ENCODE measurements around the gene TMEM218.
A peak's percentile ranks its signal among the peaks of the same experiment; 100 is the strongest.
"Not testable (repeated sequence)": the region's sequence is repeated elsewhere in the genome, so short reads cannot be mapped to it uniquely, and the experiment has no call there.

Gene TMEM218

GRCh38 chr11:125073616-125074483 is 37.6 kb downstream of the TMEM218 start:
- no peak for DNase-seq

- no peak for DNase-seq
Observed at GRCh38 chr11:125072961-125073590, 38.4 kb downstream of the TMEM218 start.

GRCh38 chr11:125072218-125072960 is 39.0 kb downstream of the TMEM218 start:
- DNase-seq = peak; percentile 82 to 88 (median 83)

GRCh38 chr11:125071846-125072217 is 39.6 kb downstream of the TMEM218 start:
- no peak for DNase-seq

GRCh38 chr11:125071435-125071834 is 40.0 kb downstream of the TMEM218 start:
- DNase-seq = peak; percentile 36 to 70 (median 58)

DNA sequence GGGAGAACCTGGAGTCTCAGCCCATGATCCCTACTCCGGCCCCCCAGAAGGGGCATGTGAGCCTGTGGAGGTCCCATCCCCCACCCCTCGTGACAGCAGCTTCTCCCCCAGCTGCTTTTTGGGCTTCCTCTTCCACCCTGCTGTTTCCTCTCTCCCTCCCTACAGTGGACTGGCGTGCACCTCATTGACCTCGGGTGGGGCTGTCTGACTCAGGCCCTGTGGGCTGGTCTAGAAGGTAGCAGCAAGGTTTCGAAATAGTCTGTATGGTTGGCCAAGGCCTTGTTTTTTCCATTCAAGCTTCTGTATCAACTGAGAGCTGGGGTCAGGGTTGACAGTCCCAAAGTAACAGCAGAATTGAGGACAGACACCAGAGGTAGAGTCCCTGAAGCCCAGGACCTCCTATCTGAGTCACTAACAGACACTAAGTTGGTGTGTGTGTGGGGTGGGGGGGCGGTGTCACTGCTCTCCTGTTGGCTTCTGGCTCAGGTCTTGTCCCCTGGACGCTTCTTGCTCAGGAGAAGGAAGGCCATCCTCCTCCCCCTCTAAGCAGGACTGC is 40.6 kb downstream of the TMEM218 start:
- peak; percentile 85 to 89 (median 86) for DNase-seq

DNA sequence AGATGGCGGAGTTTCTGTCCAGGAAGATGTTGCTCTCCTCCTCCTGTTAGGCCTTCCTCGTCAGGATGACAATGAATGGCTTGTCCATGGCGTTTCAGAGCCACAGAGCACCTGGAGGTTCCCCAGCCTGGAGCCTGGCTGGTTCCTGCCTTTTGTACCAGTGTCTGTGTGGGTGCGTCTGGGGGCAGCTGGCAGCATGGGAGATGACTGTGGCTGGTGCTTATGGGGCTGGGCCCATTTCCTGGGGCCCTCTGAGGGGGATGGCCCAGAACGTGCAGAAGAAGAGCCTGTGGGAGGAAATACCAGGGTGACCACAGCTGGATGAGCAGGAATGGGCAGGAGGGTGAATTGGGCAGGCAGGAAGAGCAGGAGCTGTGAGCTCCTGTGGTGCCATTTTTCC is 41.6 kb downstream of the TMEM218 start:
- peak; percentile 49 to 54 (median 50) for DNase-seq

GRCh38 chr11:125069008-125069407 is 42.4 kb downstream of the TMEM218 start:
- peak; percentile 36 to 49 (median 40) for DNase-seq

DNA sequence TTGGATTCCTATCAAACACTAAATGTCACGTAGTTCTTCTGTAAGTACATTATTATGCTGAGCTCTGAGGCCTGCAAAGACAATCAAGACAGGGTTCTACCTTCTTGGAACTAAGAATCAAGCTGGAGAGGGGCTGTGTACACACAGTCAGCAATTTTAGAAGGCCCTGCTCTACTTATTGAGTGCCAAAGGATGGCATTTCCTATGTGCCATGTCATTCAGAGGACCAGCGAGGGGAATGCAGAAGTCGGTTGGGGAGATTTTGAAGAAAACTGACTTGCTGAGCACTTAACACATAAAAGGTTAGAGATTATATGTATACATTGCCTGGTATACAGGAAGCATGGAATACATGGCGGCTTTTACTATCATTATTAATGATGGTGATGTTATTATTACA is 43.1 kb downstream of the TMEM218 start:
- peak; percentile 31 to 48 (median 38) for DNase-seq

GRCh38 chr11:125064070-125064469 is 47.4 kb downstream of the TMEM218 start:
- DNase-seq = no peak

DNA sequence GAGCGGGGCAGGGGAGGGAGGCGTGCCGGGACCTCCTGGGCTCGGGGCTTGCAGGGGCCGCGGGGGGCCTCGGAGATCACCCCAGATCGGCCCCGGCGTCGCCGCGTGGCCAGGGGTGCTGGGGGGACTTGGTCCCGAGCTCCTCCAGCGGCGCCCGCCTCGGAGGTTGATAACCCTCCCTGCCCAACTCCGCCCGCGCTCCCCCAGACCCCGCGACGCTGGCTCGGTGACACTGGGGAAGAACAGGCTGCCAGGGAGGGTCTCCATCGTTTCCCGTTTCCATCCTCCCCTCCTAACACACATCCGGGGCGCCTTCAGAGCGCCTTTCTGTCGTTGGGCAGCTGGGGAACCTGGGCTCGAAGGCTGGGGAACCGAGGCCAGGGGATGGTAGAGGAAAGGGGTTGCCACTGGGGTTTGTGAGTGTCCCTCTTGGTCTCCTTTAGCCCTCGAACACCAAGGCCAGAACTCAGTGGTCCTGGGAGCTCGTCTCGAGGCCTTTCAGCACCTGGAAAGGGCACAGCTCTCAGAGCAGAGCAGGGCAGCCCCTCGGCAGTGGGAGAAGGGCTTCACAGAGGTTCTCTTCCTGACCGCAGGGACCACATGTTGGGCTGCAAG is 47.9 kb downstream of the TMEM218 start:
- DNase-seq = peak in 2 of 3 donors; percentile 18 to 35

GRCh38 chr11:125062931-125063428 is 48.4 kb downstream of the TMEM218 start, which contains the start of gene SLC37A2:
SLC37A2 (plus strand) TSS chr11:125063305; CDS start chr11:125063368, 63 bp downstream.
- peak; percentile 88 to 91 (median 89) for DNase-seq

DNA sequence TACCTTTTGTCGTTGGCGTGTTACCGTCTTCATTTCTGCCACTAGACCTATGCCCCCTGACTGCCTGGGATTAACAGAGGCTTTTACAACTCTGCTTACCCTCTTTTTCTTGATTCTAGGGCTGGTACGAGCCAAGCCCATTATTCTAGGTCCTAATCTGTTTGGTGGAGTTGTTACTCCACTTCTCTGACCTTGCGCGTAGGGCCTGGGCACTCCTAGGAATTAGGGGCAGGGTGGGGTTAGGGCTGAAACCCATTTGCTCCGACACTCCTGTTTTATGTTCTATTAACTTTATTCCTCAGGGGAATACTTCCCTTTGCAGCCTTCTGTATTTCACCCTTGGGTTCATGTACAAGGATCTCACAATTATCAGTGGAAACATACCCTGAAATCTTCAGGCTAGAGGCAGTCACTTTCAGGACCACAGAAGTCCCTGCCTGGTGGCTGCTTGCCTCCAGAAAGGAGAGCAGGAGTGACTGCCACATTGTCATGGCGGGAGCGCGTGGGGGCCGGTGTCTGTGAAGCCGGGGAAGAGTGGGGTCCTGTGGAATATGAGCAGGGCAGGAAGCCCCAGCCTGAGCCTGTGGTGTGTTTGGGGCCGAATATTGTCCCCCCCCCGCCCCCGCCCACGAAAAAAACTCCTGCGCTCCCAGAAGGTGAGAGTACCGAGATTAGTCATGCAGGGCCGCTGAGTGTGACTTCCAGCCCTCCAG is 49.1 kb downstream of the TMEM218 start:
- DNase-seq = no peak

DNA sequence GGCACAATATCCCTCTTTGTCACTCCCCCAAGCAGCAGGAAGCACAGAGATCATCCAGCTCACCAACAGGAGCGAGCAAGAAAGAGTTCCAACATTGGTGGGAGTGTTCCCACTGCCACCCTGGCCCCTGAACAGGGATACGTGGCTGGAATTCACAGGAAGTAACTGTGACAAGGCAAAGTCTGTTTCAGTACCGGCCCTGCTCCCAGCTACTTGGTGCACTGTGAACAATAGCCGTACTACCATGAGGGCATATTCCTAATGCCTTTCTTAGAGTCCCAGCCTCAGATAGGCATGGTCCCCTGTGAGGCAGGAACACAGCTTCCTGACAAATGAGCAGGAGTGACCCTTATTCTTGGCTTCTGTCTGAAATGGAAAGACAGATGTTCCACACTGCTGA is 50.1 kb downstream of the TMEM218 start:
- DNase-seq = no peak

DNA sequence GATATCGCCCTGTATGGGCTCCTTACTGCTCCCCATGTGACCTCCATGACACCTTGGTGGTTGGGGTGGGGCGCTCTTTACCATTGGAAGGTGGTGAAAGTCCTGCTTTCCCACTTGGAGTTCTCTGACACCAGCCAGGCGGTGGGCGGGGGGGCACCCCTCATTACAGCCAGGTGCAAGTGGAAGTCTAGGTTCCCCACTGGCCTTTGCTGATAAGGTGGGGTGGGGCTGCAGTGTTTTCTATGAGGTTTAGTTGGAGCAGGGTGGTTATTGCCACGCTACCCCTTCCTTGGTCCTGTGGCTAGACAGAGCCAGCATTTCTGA is 53.8 kb downstream of the TMEM218 start:
- DNase-seq = no peak

- DNase-seq = no peak
Observed at GRCh38 chr11:125056931-125057692, 54.3 kb downstream of the TMEM218 start.

DNA sequence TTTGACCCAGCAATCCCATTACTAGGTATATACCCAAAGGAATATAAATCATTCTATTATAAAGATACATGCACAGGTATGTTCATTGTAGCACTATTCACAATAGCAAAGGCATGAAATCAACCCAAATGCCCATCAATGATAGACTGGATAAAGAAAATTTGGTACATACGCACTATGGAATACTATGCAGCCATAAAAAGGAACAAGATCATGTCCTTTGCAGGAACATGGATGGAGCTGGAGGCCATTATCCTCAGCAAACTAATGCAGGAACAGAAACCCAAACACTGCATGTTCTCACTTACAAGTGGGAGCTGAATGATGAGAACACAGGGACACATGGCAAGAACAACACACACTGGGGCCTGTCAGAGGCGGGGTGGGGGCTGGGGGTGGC is 55.3 kb downstream of the TMEM218 start:
- not testable (repeated sequence) for DNase-seq

DNA sequence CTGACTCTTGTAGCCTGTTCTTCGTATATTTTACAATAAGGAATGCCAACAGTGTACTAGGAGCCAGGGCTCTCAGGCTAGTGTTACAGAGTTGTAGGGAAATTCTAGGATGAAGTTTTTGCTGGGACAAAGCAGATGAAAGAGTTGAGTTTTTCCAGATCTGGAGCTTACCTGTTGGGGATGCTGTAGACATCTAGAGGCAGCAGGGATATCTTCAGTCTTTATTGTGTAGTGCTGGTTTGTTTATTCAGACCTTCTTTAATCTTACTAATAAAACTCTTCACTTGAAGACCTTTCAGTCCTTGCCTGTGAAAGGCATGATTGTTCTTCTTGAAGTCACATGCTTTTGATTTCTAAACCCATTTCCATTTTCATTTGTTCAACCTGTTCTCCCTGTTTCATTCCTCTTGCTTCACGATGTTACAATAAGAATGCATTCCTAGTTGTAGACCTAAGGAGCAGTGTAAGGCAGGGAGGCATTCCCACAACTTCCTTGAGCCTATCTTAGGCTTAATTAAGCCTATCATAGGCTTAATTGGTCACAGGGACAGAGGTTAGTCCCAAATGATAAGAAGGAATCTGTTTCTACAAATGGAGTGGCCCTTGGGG is 56.2 kb downstream of the TMEM218 start:
- no peak for DNase-seq

GRCh38 chr11:125053167-125053566 is 58.3 kb downstream of the TMEM218 start:
- DNase-seq = no peak

GRCh38 chr11:125052047-125052446 is 59.4 kb downstream of the TMEM218 start:
- no peak for DNase-seq

All from suppressor macrophage treated with lipopolysaccharide for 1 hour (primary cell).